Stimulated activated CD4-positive, alpha-beta T cell treated with anti-CD3 and anti-CD28 coated beads, TNF-alpha, amount 100 ng/mL, for 48 hours (primary cell): ENCODE results near the gene IGFBP4.

Experiments used
- DNase-seq, 3 donors: peaks; one replicate each; pipeline ENCODE4 v3.0.0-alpha.2; 2020; ENCODE audit warnings: low read depth in 3 of 3

The IGFBP4 gene

GRCh38 chr17:40456396-40456951 is 13.2 kb downstream of the IGFBP4 start:
- DNase-seq, result no peak

GRCh38 chr17:40457369-40457768 is 14.1 kb downstream of the IGFBP4 start:
- no peak for DNase-seq

- no peak for DNase-seq
Observed at GRCh38 chr17:40457964-40458791, 14.9 kb downstream of the IGFBP4 start.

- DNase-seq, result no peak
Observed at GRCh38 chr17:40458851-40459482, 15.7 kb downstream of the IGFBP4 start.

GRCh38 chr17:40459636-40460603 is 16.7 kb downstream of the IGFBP4 start:
- DNase-seq, result no peak

- DNase-seq, result no peak
Observed at GRCh38 chr17:40460604-40460967, 17.3 kb downstream of the IGFBP4 start.

- no peak for DNase-seq
Observed at GRCh38 chr17:40460968-40461731, 17.9 kb downstream of the IGFBP4 start.

GRCh38 chr17:40461732-40462342 is 18.6 kb downstream of the IGFBP4 start:
- DNase-seq, result no peak

GRCh38 chr17:40462343-40463121 is 19.3 kb downstream of the IGFBP4 start:
- no peak for DNase-seq

GRCh38 chr17:40463122-40463550 is 19.9 kb downstream of the IGFBP4 start:
- DNase-seq, result no peak

- no peak for DNase-seq
Observed at GRCh38 chr17:40464392-40464855, 21.2 kb downstream of the IGFBP4 start.

GRCh38 chr17:40466298-40466971 is 23.2 kb downstream of the IGFBP4 start:
- no peak for DNase-seq

GRCh38 chr17:40467281-40467867 is 24.1 kb downstream of the IGFBP4 start:
- DNase-seq, result no peak

GRCh38 chr17:40468560-40468959 is 25.3 kb downstream of the IGFBP4 start:
- DNase-seq, result no peak

- no peak for DNase-seq
Observed at GRCh38 chr17:40469805-40470675, 26.8 kb downstream of the IGFBP4 start.

GRCh38 chr17:40470932-40471828 is 27.9 kb downstream of the IGFBP4 start:
- DNase-seq, result no peak
